Bone marrow (tissue), 2 donors: Measurements from ENCODE around the gene RNF212.

Experiments
- DNase-seq, 2 donors: peaks; one replicate each; lab custom pipeline; 2025; lab: John Stamatoyannopoulos, UW

Gene RNF212

DNA sequence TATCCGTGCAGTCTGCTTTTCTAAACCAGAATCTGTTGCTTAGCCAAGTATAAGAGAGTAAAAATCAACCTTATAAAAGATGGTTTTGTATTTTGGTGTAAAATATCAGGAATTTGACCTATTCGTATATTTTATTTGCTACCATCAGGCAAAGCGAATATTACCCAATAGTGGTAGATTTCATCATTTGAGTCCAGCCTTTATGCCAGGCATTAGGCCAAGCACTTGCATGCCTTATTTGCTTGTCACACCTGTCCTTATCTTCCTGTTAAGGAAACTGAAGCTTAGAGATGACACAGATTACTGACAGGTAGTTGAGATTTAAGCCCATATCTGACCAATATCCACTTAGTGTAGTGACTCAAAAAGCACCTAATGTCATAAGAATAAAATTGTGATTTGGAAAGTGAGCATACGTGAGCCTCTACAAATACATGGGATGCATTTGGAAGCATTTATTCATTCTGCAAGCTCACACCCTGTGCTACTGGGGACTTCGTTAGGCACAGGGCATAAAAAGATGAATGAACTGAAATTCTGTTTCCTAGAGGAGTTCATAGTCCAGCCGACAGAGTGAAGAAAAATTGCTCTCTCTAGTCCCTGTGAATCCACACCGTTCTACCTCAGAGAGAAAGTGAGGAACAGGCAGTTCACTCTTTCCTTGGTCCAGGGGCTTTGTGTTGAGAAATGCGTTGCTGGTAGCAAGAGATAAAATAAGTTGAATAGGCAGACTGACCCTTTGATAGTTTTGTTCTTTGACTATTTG, 2.3 kb upstream of the RNF212 start:
- no peak for DNase-seq

DNA sequence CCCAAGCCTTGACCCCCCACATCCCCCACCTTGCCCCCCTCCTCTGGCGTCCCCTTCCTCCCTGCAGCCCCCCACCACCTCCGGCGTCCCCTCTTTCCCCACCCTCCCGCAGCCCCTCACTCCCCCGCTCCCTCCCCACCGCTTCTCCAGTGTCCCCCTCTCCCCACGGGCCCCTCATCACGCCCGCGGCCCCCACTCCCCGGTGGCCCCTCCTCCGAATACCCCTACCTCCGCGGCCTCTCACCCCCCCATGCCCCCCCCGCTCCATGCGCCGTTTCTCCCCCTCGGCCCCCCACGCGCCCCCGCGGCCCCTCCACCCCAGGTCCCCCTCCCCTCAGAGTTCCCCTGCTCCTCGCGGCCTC, 562 bp downstream of the RNF212 start:
- no peak for DNase-seq

DNA sequence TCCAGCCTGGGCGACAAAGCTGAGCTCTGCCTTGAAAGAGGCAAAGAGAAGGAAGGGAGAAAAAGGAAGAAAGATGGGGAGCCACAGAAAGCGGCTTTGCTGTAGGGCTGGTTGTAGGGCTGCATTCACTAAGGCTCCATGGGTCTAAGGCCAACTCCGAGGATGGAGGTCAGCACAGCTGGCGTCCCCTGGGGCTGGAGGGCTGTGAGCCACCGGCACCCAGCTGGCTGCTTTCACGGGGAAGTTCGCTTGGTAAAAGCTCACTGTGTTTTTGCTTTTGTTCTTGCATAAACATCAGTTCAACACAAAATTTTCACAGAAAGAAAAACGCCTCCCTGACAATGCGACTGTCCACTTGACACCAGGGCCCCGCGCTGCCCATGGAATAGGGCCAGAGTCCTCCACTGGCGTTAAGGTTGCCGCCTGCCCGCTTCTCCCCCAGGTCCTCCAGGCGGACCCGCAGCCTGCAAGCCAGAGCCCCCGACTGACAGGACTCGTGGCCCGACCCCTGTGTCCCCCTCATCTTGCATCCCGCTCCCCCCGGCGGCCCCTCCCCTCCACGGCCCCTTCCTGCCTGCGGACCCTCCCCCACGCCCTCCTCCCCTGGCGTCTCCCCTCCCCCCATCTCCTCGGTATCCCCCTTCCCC, 1.1 kb downstream of the RNF212 start:
- no peak for DNase-seq

DNA sequence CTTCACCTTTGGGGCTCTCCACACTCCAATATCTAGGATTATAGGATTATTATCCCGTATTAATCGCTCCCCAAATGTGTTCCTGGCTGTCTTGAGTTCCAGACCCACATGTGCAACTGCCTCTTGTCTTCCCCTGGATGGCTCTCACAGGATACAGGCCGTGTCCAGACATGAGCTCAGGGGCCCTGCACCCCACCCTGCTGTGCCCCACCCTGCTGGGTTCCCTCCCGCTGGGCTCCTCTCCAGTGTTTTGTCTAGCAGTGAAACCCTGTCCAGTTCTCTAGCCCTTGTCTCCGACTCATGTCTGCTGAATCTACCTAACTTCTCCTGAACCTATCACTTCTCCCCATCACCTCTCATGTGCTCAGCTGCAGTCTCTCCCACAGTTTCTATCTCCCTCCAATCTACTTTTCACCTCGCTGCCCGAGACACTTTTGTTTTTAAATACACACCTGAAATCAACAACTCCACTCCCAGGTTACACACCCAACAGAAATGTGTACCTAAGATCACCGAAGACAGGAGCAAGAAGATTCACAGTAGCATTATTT, 2.0 kb downstream of the RNF212 start:
- no peak for DNase-seq

DNA sequence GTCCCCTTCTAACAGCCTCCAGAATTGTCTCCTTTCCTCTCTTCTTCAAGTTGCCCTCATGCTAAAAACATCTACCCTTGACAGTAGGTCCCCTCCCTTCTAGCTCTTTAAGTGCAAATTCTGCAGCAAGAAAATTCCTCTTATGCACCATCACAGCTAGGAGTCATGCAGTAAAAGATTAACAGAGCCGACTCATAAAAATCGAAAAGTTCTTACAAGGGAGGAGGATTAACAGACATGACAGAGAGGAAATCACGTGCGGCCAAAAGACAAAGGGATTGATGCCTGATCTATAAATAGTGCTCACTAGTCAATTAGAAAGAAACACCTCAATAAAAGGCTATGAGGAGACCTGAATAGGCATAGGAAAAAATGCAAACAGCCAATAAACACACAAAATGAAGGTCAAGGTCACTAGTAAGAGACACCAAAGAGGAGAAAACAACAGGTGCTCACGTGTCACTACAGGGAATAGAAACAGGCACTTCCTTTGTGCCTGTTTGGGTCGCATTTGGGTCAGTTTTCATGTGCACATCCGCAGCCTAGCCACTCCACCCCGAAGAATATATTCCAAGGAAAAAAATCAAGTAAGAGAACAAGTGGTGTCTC, 3.4 kb downstream of the RNF212 start:
- DNase-seq: no peak

DNA sequence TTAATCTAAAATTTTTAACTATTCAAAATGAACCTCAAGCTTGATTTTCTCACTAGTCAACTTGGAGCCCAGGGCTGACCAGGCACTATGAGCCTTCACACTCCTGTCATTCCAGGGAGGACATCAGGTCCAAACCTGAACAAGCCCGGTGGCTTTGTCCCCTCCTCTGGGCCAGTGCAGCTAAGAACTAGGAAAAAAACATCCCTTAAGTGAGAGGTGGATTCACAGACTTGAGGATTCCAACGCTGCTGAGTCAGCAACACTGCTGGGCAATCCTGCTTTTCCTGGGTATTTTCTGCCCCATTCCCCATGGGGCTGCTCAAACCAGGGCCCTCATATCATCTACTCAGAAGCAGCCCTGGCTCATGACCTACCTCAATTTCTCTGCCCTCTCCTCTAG, 4.0 kb downstream of the RNF212 start:
- no peak for DNase-seq

DNA sequence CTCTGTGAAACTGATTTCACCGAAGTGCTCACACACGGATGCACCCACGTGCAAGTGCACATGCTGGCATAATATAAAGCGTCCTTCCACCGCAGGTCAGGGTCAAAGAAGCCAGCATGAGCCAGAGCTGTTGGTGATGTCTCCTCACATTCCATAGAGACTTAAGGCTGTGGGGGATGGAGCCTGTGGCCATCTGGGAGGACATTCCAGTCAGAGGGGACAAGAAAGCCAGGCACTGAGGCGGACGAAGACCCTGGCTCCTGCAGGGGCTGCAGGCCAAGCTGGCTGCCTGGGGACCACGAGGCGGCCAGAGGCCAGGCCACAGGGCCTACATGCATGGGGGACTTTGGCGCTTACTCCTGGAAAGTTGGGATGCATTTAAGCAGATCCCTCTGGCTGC, 7.7 kb downstream of the RNF212 start:
- DNase-seq: no peak

DNA sequence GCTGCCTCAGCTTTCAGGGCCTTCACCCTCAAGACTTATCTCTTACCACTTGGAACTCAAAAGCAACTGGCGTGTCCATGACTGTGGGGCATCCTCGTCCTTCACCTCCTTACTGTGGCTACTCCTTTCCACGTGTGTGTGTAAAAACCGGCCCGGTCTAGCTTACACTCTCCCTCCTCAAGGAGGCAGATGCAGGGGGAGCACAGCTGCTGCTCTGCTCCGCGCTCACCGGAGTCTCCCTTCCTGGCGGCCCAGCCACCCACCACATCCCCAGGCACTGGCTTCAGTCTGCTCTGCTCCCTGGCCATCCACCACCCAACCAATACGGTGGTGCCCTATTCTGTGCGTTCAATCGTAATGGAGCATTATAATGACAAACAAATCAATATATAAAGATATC, 8.3 kb downstream of the RNF212 start:
- DNase-seq: no peak

DNA sequence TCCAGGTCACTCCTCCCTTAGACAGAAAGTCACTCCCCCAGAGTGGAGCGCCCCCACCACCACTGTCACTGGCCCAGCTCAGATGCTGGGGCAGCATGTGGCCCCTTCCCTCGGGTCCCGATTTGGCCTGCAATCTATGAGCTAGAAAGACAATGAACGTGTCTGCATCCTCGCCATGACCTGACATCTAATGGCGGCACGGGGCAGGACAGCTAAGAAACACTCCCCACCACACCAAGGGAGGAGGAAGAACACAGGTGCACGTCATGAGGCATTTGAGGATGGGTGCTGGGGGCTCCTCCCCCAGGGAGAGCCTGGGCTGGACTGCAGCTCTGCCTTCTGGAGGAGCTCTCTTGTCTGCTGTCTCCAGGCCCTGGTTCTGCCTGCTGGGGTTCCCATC, 8.7 kb downstream of the RNF212 start:
- DNase-seq: no peak

DNA sequence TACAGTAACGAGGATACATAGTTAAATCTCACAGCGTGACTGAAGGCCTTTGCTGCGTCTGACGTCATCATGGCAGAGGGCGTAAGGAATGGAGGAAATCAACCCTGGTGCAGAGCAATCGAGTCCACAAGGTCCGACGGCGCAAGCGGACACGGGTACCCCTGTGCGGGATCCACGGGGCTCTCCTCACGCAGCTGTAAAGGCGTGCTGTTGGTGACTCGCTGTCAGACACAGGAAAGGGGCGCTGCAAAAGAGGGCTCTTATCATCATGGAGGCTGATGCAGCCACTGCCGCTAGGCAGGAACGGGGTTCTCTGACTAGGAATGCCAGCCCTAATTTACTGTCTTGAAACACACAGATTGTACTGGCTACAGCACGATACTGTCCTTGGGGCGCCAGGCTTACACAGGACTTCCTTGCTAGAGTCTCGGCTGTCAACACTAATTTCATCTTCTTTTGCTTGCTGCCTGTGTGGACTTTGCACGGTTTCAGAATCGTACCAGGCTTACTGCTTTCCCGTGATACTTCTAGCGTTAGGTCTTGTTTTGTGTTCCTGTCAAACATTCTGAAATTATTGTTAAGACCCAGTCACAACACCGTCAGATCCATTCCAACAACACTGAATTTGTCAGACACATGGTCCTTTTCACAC, 13.6 kb downstream of the RNF212 start:
- DNase-seq: no peak

DNA sequence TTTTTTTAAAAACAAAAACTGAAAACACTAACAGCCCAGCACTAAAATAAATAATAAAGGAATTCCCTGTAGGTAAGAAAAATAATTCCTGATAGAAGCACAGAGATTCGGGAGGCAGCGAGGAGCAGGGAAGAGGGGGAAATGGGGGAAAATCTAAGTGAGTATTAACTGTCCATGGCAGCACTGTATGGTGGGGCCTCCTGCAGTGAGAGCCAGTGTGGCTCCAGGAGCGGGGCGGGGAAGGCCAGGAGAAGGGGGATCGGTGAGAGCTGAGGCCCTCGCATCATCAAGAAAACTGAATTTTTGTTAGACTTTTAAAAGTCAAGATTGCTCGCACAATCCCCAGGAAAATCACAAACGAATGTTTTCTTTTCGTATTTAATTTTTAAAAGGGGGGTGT, 14.1 kb downstream of the RNF212 start:
- DNase-seq: no peak

DNA sequence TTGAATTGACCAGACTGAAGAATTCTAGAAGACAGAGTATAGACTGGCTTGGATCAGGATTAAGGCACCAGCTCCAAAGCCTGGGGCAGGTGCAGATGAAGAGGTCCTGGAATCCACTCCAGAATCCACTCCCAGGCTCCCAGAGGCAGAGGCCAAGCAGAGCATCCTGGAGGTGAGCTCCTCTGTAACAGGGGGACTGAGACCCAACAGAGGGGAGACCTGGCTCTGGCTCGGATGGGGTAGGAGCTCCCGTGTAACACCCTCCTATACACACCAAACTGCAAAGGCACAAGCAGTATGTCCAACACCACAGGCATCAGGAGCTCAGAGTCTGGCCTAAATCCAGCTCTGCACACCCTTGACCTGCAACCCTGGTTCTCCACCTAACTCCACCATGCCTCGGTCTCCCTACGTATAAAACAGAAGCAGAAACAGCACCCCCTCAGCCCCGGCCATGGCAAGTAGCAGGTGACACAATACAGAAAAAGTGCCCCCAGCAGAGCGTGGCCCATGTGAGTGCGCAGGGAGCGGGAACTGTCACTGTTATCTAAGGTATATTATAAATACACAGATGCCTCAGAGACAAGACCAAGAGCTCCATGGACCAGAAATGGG, 14.9 kb downstream of the RNF212 start:
- no peak for DNase-seq

DNA sequence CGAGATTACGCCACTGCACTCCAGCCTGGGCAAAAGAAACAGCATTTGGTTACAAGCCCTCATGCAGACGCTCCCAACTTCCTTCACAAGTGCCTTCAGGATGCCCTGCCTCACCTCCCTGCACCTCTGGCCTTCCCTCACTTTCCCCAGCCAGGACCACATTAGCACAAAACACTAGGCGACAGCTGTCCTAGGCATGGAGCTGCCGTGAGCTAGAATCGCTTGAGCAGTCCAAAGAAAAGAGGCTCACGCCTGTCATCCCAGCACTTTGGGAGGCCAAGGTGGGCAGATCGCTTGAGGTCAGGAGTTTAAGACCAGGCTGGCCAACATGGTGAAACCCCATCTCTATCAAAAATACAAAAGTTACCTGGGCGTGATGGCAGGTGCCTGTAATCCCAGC, 15.8 kb downstream of the RNF212 start:
- no peak for DNase-seq

DNA sequence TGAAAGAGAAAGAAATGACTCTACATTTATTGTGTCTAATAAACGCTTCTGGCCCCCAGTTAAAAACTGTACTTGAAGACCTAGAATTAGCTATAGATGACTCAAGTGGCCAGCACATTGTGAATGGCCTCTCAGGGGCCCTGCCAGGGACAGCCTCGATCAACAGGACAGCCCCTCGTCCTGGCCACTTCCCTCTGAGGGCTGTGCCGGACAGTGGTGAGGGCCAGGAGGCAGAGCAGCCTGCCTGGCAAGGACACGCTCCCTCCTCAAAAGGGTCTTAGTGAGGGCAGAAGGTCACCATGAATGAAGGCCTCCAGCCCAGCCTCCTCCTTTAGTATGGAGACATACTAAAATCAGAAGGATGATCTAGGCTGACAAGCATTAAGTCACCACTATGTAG, 16.5 kb downstream of the RNF212 start:
- no peak for DNase-seq

DNA sequence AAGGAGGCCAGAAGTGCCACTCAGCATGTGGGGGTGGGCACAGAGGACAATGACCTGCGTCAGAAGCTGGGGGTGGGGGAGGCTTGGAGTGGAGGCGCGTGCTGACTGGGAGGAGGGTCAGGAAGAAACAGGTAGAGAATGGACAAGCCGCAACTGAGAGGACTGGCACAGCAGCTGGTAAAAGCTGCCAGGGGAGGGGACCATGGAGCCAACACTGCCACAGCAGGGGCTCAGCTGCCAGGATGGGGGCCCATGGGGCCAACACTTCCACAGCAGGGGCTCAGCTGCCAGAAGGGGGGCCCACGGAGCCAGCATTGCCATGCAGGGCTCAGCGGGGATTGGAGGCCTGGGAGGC, 19.1 kb downstream of the RNF212 start:
- no peak for DNase-seq

DNA sequence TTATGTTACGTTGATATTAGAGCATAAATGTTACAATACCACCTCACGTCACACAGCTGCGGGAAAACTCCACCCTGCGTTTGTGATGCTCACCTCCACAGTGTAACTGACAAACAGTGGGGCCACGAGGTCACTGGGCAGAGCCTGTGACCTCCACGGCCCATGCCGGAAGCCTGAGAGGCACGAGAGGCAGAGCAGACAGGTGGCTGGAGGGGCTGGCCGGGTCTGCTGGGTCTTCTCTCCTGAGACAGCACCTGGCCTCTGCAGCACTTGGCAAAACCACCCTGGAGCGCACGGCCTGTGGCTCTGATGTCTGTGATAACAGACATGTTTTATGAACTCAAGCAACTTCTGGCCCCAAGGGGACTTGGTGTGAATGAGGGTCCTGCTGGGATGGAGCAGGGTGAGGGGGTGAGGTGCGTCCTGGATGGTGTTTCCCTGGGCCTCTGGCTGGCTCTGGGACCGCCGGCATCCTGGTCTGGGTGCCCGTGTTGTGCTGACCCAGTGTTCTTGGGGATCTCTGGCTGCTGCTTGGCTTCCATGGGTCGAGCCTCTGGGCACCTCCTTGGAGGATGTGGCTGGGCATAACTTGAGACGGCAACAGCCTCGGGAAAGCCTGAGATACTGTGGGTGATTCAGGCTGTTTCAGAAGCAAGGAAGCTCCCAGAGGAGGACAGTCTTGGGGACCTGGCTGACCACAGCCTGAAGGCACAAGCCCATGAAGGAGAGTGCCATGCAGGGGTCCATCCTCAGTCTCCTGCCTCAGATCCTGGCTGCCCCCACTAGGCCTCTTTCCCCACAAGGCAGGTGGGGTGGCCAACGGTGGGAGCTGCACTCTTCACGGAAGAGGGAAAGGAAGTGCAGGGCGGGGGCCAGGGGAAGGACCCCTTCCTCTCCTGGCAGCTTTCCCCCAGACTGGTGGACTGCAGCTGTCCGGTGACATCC, 19.7 kb downstream of the RNF212 start:
- no peak for DNase-seq

DNA sequence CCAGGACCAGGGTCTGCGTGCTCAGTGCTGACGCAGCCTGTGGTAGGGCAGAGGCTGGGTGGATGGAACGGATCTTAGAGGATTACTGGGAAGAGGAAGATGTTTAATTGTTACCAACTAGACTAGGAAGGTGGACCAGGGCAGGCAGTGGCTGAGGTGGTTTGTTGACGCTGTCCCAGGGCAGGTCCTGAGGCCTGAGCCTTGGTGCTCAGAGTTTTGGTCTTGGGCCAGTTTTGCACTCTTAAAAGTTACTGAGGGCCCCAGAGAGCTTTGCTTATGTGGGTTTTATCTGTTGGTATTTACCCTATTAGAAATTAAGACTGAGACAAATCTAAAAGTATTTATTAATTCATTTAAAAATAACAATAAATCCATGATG, 20.4 kb downstream of the RNF212 start:
- no peak for DNase-seq

DNA sequence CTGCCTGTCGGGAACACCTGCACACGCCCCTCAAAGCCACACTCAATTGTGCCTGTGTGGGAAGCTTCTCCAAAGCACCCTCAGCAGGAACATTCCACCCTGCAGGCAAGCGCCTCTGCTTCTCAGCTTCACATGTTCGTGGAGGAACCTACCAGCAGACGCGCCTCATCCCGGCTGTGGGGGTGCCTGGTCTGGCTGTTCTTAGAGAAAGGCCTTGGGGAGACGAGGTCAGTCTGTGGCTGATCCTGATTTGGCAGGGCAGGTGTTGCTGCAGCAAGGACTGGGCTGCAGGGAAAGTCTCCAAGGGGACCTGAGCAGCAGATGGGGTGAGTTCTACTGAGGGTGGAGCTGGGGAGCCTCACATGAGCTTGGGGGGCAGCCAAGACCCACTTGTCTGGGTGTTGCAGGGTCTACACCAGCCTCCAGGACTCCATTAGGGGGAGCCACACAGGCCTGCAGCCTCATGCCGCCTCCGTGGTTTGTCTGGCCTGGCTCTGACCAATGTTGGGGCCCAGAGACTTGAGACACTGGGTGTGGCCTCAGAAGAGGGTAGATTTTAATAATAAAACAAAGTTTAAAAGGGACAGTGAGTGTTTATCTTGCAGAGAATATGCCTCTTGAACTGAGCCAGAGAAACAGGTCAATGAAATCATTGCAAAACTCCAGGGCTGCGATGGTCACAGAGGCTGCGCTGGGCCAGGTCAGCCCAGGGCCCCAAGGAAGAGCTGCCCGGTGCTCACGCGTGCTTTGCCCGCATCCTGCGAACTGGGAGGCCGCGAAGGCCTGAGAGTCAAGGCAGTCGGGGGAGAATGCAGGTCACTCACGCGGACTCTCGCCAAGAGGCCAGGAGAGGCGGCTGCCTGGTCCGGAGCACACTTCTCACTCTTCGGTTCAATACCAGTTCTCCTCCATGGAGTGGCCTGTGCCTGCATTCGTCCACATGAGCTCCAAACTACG, 21.1 kb downstream of the RNF212 start:
- no peak for DNase-seq

DNA sequence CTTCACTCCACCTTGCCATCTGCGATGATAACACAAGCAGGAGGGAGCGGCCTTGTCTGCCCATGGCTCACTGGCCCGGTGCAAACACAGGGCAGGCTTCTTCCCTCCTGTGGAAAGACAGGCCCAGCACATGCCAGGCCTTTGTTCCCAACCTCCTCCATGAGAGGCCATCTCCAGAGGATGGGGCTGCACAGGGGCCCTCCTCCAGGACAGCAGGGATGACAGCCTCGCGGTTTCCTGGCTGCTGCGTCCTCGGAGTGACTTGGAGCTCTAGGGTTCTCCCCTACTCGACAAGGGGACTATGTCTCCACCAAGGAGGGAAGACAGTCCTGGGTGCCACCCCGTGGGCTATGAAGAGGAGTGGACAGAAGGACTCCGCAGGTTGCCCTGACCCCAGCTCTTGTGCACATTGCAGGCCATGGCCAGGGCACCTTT, 21.8 kb downstream of the RNF212 start:
- DNase-seq: no peak
